Karpas-422 (cell line): ENCODE data around the gene NISCH. TPM values are rescaled to one million over a fixed set of nuclear protein-coding genes. Genes with fewer than 3 reads are reported as not detected.

ENCODE experiments used
- DNase-seq: peaks from one replicate; pipeline ENCODE4 v3.0.0-alpha.2; 2015
- H2AFZ ChIP-seq: fragments of 200-600 bp; sonication (generic); 2 replicates; pipeline ENCODE4 v1.6.1; 2014; ENCODE audit warnings: antibody characterized with exemption, low read length, mixed read lengths
- H3K27ac ChIP-seq: fragments of 200-600 bp; sonication (generic); 2 replicates; pipeline ENCODE4 v1.5.1; 2014; ENCODE audit warnings: mild to moderate bottlenecking, low read length, moderate library complexity
- H3K27me3 ChIP-seq: fragments of 200-600 bp; sonication (generic); 2 replicates; pipeline ENCODE4 v1.6.1; 2014; ENCODE audit warnings: low read length, mixed read lengths
- H3K36me3 ChIP-seq: fragments of 200-600 bp; sonication (generic); 2 replicates; pipeline ENCODE4 v1.6.1; 2014; ENCODE audit warnings: low read length, mixed read lengths; ENCODE audit not compliant: insufficient read depth
- H3K4me1 ChIP-seq: fragments of 200-600 bp; sonication (generic); 2 replicates; pipeline ENCODE4 v1.6.1; 2014; ENCODE audit warnings: mild to moderate bottlenecking, low read length, mixed read lengths
- H3K4me2 ChIP-seq: fragments of 200-600 bp; sonication (generic); 2 replicates; pipeline ENCODE4 v1.6.1; 2014; ENCODE audit warnings: low read length, low read depth, mild to moderate bottlenecking; ENCODE audit not compliant: poor library complexity, severe bottlenecking
- H3K4me3 ChIP-seq: fragments of 200-600 bp; sonication (generic); 2 replicates; pipeline ENCODE4 v1.5.1; 2014; ENCODE audit warnings: mild to moderate bottlenecking, antibody characterized with exemption, low read length, mixed read lengths
- H3K79me2 ChIP-seq: fragments of 200-600 bp; sonication (generic); 2 replicates; pipeline ENCODE4 v1.6.1; 2014; ENCODE audit warnings: mild to moderate bottlenecking, low read length, mixed read lengths
- H3K9ac ChIP-seq: fragments of 200-600 bp; sonication (generic); 2 replicates; pipeline ENCODE4 v1.6.0; 2014; ENCODE audit warnings: low read length
- H3K9me2 ChIP-seq: fragments of 200-600 bp; sonication (generic), shearing (Covaris generic); replicated peaks from 2 replicates; pipeline ENCODE4 v1.6.0; 2014; ENCODE audit warnings: mild to moderate bottlenecking, low read length, moderate library complexity; ENCODE audit not compliant: insufficient read depth
- H3K9me3 ChIP-seq: fragments of 300-700, 200-600 bp; sonication (generic); 2 replicates; pipeline ENCODE4 v1.6.1; 2014; ENCODE audit warnings: low read length, mixed read lengths
- H4K20me1 ChIP-seq: fragments of 200-600 bp; sonication (generic); 2 replicates; pipeline ENCODE4 v1.6.1; 2014; ENCODE audit warnings: mild to moderate bottlenecking, antibody characterized with exemption, low read length, low read depth; ENCODE audit not compliant: insufficient read depth
- total RNA-seq: library from RNA; depleted of rRNA; stranded (reverse); fragments of >200 nt; shearing (Covaris generic); gene quantifications from 2 replicates; pipeline ENCODE4 v1.2.3, GENCODE V29; 2014; ENCODE audit warnings: low replicate concordance

The NISCH gene
- total RNA-seq, 1 experiment from 2014 or later: 44.2 TPM

DNA sequence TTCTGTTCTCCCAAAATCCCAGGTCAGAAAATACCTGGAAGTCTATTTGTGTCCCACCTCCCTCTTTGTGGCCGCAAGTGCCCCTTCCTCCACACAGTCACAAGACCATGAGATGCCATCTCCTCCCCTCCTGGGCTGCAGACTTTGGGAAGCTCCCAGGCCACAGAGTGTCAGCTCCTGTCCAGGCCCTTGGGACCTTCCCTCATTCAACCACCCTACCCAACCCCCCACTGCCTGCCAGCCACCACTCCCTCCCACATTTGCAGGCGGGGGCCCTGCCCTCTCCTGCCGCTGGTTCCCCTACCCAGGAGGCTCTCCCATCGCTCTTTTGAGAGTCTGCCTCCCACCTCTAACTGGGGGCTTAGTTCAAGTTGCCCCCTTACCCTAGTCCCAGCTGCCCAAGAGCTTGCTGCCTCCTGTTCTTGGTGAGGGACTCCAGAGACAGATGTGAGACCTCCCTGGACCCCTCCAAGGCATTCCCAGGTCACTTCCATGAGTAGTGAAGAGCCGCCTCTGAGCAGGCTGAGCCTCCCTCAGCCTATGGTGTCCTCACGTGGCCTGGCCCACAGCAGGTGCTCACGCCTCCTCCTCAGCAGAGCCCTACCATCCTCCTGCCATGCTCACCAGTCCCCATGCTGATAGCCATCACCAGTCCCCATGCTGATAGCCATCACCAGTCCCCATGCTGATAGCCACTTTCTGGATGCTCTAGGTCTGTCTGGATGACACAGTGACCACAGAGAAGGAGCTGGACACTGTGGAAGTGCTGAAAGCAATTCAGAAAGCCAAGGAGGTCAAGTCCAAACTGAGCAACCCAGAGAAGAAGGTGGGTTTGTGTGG lies 23.9 kb downstream of the NISCH start:
- H3K4me1 ChIP-seq: no peaks in the 10 kb centered on the region
- no peak overlapping the region for H3K4me3 ChIP-seq
- no peaks in the 10 kb centered on the region for H3K27me3 ChIP-seq
- no peaks in the 10 kb centered on the region for H4K20me1 ChIP-seq
- no peaks in the 10 kb centered on the region for H3K9me2 ChIP-seq
- no peaks in the 10 kb centered on the region for H3K79me2 ChIP-seq
- peaks cover 15% of the 10 kb centered on the region; the same call in 1 of the 2 replicates for H3K36me3 ChIP-seq
- H2AFZ ChIP-seq: no peak overlapping the region
- no peak overlapping the region for H3K27ac ChIP-seq
- no peak overlapping the region for H3K9ac ChIP-seq
- H3K9me3 ChIP-seq: no peaks in the 10 kb centered on the region
- DNase-seq: no peak
- no peak overlapping the region for H3K4me2 ChIP-seq

DNA sequence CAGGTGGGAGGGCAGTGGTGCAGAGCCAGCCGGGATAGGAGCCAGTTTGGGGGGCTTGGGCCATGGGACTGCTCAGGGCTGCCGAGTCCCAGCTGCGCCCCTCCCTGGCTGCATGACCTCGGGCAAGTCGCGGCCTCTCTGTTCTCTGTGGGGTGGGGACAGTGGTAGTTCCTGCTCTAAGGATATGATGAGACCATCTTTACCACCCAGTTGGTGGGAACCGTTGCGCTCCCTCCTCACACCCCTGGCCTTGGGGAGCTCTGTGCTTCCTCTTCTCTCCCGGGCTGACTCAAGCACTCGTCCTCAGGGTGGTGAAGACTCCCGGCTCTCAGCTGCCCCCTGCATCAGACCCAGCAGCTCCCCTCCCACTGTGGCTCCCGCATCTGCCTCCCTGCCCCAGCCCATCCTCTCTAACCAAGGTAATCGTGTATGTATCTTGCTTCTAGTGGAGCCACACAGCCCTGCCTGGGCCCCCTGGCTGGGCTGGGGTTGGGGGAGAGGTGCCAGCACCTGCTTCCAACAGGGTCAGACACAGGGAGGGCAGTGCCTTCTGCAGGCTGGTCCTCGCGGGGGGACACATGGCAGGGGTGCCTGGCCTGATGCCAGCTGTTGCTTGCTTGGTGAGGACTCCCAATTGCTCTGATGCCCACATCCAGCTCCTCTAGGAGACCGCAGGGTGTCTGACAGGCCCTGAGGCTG lies 24.6 kb downstream of the NISCH start:
- Histone ChIP-seq H3K36me3 (peaks cover 15% of the 10 kb centered on the region; the same call in 1 of the 2 replicates), H4K20me1 (no peaks in the 10 kb centered on the region), H3K4me2 (no peak overlapping the region)

DNA sequence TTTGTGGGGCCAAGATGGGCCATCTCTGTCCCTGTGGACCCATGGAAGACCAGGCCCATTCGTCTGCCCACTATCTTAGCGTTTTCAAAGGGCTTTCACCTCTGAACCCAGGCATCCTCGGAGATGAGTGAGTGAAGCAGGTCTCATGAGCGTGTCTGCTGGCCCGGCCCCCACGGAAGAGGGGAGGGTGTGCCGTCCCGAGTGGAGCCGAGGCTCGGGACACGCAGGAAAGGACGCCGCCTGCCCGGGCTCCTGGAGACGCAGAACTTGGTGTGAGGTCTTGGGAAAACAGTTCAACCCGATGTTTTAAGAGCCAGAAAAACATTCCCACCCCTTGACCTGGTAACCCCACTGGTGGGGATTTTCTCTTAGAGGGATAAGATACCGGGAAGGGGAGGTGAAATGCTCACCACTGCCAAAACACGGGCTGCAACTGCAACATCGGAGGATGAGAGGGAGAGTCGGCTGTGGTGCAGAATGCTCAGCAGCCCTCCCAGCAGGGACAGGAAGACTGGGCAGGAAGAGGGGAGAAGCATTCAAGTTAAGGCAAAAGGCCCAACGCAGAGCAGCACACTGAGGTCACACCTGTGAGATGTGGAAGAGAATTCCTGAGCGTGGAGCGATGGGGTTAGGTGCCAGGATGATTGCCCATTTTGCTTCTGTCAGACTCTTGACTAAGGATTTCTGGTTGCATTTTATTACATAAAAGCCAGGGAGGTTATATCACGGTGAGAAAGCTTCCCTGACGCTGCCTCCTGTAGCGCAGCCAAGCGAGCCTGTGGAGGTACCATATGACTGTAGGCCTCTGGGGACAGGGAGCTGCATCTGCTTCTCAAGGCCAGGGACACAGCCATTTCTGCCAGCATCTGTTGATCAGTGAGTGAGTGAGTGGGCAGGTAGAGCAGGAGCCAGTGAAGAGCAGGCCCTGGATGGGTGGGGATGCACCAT lies 25.6 kb downstream of the NISCH start:
- H3K79me2 ChIP-seq: no peaks in the 10 kb centered on the region
- no peaks in the 10 kb centered on the region for H3K27me3 ChIP-seq
- no peaks in the 10 kb centered on the region for H3K9me2 ChIP-seq
- no peaks in the 10 kb centered on the region for H3K4me1 ChIP-seq
- no peak overlapping the region for H3K4me2 ChIP-seq
- no peak overlapping the region for H2AFZ ChIP-seq
- H3K36me3 ChIP-seq: peaks cover 12% of the 10 kb centered on the region; the same call in 1 of the 2 replicates
- H4K20me1 ChIP-seq: no peaks in the 10 kb centered on the region
- no peak overlapping the region for H3K4me3 ChIP-seq
- H3K27ac ChIP-seq: no peak overlapping the region
- no peak overlapping the region for H3K9ac ChIP-seq
- no peak for DNase-seq
- H3K9me3 ChIP-seq: no peaks in the 10 kb centered on the region

More for the DNA sequence above, 24.6 kb downstream of the NISCH start:
- H2AFZ ChIP-seq: no peak overlapping the region
- no peaks in the 10 kb centered on the region for H3K79me2 ChIP-seq
- no peak overlapping the region for H3K4me3 ChIP-seq
- H3K27ac ChIP-seq: no peak overlapping the region
- H3K9ac ChIP-seq: no peak overlapping the region
- no peak for DNase-seq
- H3K27me3 ChIP-seq: no peaks in the 10 kb centered on the region
- H3K4me1 ChIP-seq: no peaks in the 10 kb centered on the region
- H3K9me3 ChIP-seq: no peaks in the 10 kb centered on the region
- H3K9me2 ChIP-seq: no peaks in the 10 kb centered on the region

DNA sequence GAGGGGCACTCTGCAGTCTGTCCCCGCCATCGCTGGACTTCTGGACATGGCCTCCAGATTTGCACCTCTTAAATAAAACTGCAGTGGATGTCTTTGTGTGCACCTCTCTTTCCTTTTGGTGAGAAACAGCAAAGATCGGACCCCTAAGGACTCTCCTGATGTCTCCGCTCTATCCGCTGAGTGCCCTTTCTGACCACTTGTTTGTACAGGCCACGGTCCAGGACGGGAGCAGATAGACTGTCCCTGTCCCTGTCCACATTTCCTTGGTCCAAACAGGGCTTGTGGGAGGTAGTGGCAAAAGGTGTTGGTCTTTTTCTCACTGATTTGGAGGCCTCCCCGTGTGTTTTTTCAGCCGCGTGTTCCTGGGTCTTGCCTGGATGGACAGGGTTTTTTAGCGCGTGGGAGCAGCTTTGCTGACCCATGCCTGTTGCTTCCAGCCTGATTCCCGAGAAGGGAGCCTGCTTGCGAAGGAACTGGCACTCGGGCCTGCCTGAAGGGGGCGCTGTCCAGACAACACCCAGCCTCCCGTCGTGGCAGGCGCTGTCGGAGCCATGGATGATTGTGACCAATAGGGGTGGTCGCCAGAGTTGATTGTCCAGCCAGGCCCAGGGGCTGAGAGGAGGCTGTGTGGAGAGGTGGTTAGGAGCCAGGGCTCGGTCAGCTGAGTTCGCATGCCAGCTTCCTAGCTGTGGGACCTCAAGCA lies 26.6 kb downstream of the NISCH start:
- no peaks in the 10 kb centered on the region for H3K4me1 ChIP-seq
- no peaks in the 10 kb centered on the region for H4K20me1 ChIP-seq
- H3K79me2 ChIP-seq: no peaks in the 10 kb centered on the region
- no peak overlapping the region for H3K9ac ChIP-seq
- H3K36me3 ChIP-seq: peaks cover 6% of the 10 kb centered on the region; the same call in 1 of the 2 replicates
- H3K4me2 ChIP-seq: no peak overlapping the region
- no peak overlapping the region for H3K27ac ChIP-seq
- no peak overlapping the region for H2AFZ ChIP-seq
- no peak overlapping the region for H3K4me3 ChIP-seq
- DNase-seq: no peak
- H3K27me3 ChIP-seq: no peaks in the 10 kb centered on the region
- H3K9me2 ChIP-seq: no peaks in the 10 kb centered on the region
- H3K9me3 ChIP-seq: no peaks in the 10 kb centered on the region

DNA sequence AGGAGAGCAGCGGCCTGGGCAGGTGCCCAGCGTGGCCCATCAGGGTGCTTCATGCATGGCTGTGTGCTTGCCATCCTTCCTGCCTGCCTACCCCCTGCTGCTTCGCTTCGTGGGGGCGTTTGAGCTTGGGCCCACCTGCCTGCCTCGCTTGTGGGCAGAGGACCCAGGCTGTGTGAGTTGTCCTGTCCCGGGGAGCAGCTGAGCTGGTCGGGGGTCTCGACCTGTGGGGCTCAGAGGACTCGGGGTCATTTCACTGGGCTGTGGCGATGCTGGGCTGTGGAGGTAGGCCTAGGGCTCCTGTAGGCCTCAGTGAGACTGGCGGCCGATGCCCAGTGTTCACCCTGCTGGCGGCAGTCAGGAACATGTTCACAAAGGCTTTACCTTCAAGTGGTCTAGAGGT lies 27.7 kb downstream of the NISCH start:
- no peak overlapping the region for H3K4me3 ChIP-seq
- H3K4me1 ChIP-seq: no peaks in the 10 kb centered on the region
- H3K79me2 ChIP-seq: no peaks in the 10 kb centered on the region
- no peaks in the 10 kb centered on the region for H3K36me3 ChIP-seq
- no peak for DNase-seq
- H3K4me2 ChIP-seq: no peak overlapping the region
- no peaks in the 10 kb centered on the region for H3K27me3 ChIP-seq
- no peaks in the 10 kb centered on the region for H3K9me3 ChIP-seq
- H3K9ac ChIP-seq: no peak overlapping the region
- no peak overlapping the region for H2AFZ ChIP-seq
- no peaks in the 10 kb centered on the region for H3K9me2 ChIP-seq
- H4K20me1 ChIP-seq: no peaks in the 10 kb centered on the region
- H3K27ac ChIP-seq: no peak overlapping the region

DNA sequence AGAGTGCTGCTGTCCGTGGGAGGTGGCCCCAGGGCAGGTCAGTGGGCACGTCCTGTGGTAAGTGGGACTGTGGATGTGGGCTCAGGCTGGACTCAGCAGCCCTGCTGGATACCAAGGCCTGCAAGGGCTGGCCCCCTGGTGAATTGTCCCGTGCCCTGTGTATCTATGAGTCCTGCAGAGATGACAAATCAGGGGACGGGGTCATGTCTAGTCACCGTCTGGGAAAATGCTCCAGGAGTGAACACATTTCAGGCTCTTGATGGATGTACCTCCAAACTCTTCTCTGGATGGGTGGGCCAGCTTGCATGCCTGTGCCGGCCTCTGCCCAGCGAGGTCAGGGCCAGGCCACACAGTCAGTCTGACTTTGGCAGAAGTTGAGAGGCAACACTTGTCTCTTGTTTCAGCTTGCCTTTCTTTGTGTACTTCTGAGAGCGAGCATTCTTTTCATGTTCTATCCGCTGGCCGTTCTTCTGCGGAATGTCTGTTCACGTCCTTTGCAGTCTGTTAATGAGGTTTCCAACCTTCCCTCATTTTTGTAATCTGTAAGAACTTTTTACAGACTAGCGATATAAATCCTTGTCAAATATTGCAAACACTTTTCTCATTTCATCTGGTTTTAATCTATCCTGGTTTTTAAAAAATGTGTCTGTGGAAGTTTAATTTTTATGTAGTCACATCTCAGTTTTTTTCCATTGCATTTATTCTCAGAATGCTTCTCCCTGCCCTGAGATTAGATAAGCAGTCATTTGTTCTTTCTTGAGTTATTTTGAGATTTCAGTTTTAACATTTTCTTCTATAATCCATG lies 28.4 kb downstream of the NISCH start:
- Histone ChIP-seq H3K4me1 (no peaks in the 10 kb centered on the region), H2AFZ (no peak overlapping the region), H4K20me1 (no peaks in the 10 kb centered on the region), H3K4me2 (no peak overlapping the region), H3K27me3 (no peaks in the 10 kb centered on the region), H3K9ac (no peak overlapping the region), H3K9me2 (no peaks in the 10 kb centered on the region), H3K27ac (no peak overlapping the region), H3K9me3 (no peaks in the 10 kb centered on the region), H3K36me3 (no peaks in the 10 kb centered on the region), H3K4me3 (no peak overlapping the region), H3K79me2 (no peaks in the 10 kb centered on the region)
- no peak for DNase-seq

DNA sequence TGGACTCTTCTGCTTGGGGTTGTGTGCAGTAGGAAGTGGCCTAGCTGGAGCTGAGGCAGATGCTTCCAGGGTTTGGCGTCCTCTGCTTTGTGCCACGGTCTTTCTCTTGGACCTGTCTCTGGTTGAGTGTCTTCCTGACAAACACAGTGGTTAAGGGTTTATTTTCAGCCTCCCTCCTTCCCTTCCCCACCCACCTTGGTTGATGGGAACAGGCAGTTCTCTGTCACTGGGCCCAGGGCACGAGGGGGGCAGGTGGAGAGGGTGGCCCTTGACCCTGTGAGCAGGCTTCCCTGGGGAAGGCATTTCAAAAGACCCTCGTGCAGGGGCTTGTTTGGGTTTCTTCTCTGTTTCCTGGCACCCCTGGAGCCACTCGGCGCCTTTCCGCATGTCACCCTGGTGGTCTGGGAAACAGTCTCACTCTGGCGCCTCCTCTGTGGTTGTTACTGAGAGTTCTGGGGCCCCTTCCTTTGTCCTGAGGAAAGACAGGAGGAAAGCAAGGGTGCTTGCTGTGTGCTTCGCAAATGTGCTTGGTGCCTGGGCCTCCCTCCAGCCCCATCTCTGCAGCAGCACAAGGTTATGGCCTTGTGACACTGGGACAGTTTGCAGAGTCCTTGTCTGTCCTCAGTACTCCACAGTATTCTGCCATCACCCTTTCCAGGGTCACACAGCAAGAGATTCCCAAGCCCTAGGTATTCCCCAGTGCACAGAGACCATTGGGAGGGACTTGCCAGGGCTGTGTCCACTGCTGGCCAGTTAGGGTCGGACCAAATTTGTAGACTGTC lies 29.5 kb downstream of the NISCH start:
- Histone ChIP-seq H3K27me3 (no peaks in the 10 kb centered on the region), H3K36me3 (no peaks in the 10 kb centered on the region), H3K9ac (no peak overlapping the region), H4K20me1 (no peaks in the 10 kb centered on the region), H3K4me1 (no peaks in the 10 kb centered on the region), H3K79me2 (no peaks in the 10 kb centered on the region), H2AFZ (no peak overlapping the region), H3K9me2 (no peaks in the 10 kb centered on the region), H3K4me2 (no peak overlapping the region), H3K4me3 (no peak overlapping the region), H3K27ac (no peak overlapping the region), H3K9me3 (no peaks in the 10 kb centered on the region)
- DNase-seq: no peak
